ENCODE data around the gene HDAC2.
"Not testable (repeated sequence)": the region's sequence is repeated elsewhere in the genome, so short reads cannot be mapped to it uniquely, and the experiment has no call there.

Gene HDAC2

GRCh38 chr6:113970805-113971676, at the start of gene HDAC2:
TSS of gene HDAC2 (minus strand) at chr6:113971148. CDS start at chr6:113970908, 240 bp downstream.
- peak; percentile 71 for DNase-seq

GRCh38 chr6:114020196-114020595, 49.2 kb upstream of the HDAC2 start:
- DNase-seq, result no peak

GRCh38 chr6:114017146-114017545, 46.2 kb upstream of the HDAC2 start:
- not testable (repeated sequence) for DNase-seq

GRCh38 chr6:114014106-114014505, 43.2 kb upstream of the HDAC2 start:
- DNase-seq, result not testable (repeated sequence)

GRCh38 chr6:114011486-114011885, 40.5 kb upstream of the HDAC2 start:
- not testable (repeated sequence) for DNase-seq

- DNase-seq, result no peak
Measured at GRCh38 chr6:114010540-114010939, 39.6 kb upstream of the HDAC2 start.

- no peak for DNase-seq
Measured at GRCh38 chr6:114009192-114009591, 38.2 kb upstream of the HDAC2 start.

GRCh38 chr6:114008331-114008730, 37.4 kb upstream of the HDAC2 start:
- no peak for DNase-seq

- DNase-seq, result no peak
Measured at GRCh38 chr6:114007516-114007915, 36.6 kb upstream of the HDAC2 start.

- no peak for DNase-seq
Measured at GRCh38 chr6:114001354-114001753, 30.4 kb upstream of the HDAC2 start.

GRCh38 chr6:114000069-114000468, 29.1 kb upstream of the HDAC2 start:
- DNase-seq, result no peak

GRCh38 chr6:113999284-113999683, 28.3 kb upstream of the HDAC2 start:
- no peak for DNase-seq

- peak; percentile 62 for DNase-seq
Measured at GRCh38 chr6:113998811-113999210, 27.9 kb upstream of the HDAC2 start.

- DNase-seq, result no peak
Measured at GRCh38 chr6:113997116-113997515, 26.2 kb upstream of the HDAC2 start.

- peak; percentile 92 for DNase-seq
Measured at GRCh38 chr6:113995634-113996033, 24.7 kb upstream of the HDAC2 start.

- DNase-seq, result peak; percentile 88
Measured at GRCh38 chr6:113994934-113995342, 24.0 kb upstream of the HDAC2 start.

- DNase-seq, result no peak
Measured at GRCh38 chr6:113989675-113990074, 18.7 kb upstream of the HDAC2 start.

- DNase-seq, result not testable (repeated sequence)
Measured at GRCh38 chr6:113982675-113983074, 11.7 kb upstream of the HDAC2 start.

GRCh38 chr6:113982055-113982550, 11.2 kb upstream of the HDAC2 start:
- no peak for DNase-seq

- DNase-seq, result peak; percentile 32
Measured at GRCh38 chr6:113980937-113981554, 10.1 kb upstream of the HDAC2 start.

- DNase-seq, result no peak
Measured at GRCh38 chr6:113979937-113980336, 9.0 kb upstream of the HDAC2 start.

GRCh38 chr6:113978084-113978675, 7.2 kb upstream of the HDAC2 start:
- no peak for DNase-seq

GRCh38 chr6:113976806-113977205, 5.9 kb upstream of the HDAC2 start:
- DNase-seq, result no peak

GRCh38 chr6:113971741-113972140, 793 bp upstream of the HDAC2 start:
- DNase-seq, result no peak
